ENCODE results near the gene ZNF70.

The ZNF70 gene

GRCh38 chr22:23779083-23779482, 28.2 kb upstream of the ZNF70 start:
- no peak for DNase-seq (ENCODE audit: low spot score)

GRCh38 chr22:23778577-23778900, 27.6 kb upstream of the ZNF70 start:
- no peak for DNase-seq (ENCODE audit: low spot score)

- no peak for DNase-seq (ENCODE audit: low spot score)
Measured at GRCh38 chr22:23777776-23778576, 27.1 kb upstream of the ZNF70 start.

DNA sequence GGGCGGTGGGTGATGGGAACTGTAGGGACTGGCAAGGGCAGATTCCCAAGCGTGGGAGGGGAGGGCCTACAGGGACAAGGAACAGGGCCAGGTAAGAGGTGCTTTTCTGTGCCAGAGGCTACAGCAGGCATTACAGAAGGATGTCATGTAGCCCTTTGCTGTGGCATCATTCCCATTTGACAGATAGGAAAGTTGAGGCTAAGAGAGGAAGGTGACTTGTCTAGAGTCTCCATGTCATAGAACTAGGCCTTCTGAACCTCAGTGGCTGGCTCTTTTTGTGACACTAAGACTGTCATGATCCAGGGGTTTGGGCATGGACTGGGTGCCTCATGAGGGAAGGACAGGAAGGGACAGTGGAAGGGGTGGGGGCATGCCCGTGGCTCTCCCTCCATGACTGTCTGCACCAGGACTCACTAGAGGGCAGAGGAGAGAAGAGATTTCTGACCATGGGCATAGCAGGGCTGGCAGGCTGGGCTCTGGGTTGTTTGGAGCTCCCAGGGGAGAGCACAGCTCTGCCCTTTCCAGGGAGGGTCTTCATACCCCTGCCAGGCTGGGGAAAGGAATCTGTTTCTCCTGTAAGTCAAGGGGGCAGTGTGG, 25.0 kb upstream of the ZNF70 start:
- no peak for DNase-seq (ENCODE audit: low spot score)

DNA sequence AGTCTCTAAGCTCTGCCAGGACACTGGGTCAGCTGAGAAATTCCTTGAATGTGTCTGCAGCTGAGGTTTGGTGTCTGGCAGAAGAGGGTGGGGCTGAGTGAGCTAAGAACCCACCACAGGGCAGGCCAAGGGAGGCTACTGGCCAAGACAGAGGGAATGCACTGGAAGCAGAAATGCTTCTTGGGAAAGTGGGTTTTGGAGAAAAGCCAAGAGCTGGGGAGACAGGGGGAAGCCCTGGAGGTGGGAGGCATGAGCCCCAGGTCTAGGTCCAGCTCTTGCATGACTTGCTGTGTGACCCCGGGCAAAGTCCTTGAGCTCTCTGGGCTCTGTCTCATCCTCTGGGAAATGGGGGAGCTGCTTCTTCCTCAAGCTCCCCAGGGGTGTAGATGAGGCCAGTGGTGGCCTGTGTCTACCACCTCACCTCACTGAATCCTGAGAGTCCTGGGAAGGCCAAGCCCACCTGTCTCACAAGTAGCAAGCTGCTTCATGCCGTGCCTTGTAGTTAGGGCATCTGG, 24.1 kb upstream of the ZNF70 start:
- DNase-seq (ENCODE audit: low spot score), result no peak

- DNase-seq (ENCODE audit: low spot score), result no peak
Measured at GRCh38 chr22:23774114-23774921, 23.4 kb upstream of the ZNF70 start.

- no peak for DNase-seq (ENCODE audit: low spot score)
Measured at GRCh38 chr22:23773483-23774113, 22.7 kb upstream of the ZNF70 start.

DNA sequence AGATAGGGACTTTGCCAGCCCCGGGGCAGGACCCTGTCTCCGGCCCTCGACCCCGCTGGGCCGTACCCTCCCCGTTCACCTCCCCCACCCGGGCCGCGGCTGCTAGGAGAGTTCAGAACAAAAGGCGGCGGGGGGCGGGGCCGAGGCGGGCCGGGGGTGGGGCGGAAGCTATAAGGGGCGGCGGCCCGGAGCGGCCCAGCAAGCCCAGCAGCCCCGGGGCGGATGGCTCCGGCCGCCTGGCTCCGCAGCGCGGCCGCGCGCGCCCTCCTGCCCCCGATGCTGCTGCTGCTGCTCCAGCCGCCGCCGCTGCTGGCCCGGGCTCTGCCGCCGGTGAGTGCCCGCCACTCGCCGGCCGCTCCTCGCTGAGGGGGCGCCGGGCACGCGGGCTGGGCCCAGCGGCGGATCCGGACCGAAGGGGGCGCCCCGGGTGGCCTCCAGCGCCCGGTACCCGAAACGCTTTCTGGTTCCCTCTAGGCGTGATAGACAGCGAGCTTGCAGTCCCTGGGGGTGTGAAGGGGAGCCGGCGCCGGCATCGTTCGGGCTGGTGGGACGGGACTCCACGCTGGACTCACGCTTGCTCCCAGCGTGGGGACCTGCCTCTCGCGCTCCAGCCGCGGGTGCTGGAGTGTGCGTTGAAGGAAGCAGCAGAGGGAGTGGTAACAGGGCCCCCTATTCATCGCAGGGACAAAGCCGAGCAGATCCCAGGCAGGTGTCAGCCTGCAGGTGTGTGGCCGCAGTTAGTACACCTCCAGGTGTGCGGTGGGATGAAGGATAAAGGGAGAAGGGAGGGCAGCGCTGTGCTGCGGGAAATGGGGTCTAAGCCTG, 21.9 kb upstream of the ZNF70 start, which contains the start of gene MMP11:
Gene MMP11 (plus strand): TSS at position 201 of the 825 bp plus-strand sequence. CDS start 22 bp downstream, at position 223.
- DNase-seq (ENCODE audit: low spot score), result no peak

- DNase-seq (ENCODE audit: low spot score), result no peak
Measured at GRCh38 chr22:23772315-23772648, 21.4 kb upstream of the ZNF70 start.

DNA sequence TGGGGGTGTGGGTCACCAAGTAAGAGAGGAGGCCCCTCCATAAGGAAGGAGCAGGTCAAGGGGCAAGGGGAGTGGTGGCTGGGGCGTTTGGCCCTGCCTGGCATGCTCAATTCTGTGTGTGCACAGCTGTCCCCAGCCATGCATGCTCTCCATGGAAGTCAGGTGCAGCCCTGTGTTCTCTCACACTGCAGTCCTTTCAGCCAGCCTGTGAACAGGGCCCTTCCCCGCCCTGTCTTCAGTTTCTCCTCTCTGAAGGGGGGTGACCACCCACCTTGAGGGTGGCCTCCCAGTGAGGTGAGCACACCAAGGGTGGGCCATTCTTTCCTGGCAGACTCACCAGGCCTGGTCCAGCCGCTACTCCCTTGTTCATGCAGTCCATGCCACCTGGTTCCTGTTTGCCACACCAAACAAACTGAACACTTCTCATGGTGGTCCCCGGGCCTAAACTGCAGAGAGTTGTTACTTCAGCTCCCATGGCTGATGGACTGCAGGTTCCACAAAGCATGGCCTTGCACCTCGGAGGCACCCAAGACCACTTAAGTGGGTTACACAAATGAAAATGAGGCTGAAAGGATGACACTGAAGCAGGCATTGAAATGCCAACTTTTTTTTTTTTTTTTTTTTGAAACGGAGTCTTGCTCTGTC, 18.5 kb upstream of the ZNF70 start:
- DNase-seq (ENCODE audit: low spot score), result no peak

DNA sequence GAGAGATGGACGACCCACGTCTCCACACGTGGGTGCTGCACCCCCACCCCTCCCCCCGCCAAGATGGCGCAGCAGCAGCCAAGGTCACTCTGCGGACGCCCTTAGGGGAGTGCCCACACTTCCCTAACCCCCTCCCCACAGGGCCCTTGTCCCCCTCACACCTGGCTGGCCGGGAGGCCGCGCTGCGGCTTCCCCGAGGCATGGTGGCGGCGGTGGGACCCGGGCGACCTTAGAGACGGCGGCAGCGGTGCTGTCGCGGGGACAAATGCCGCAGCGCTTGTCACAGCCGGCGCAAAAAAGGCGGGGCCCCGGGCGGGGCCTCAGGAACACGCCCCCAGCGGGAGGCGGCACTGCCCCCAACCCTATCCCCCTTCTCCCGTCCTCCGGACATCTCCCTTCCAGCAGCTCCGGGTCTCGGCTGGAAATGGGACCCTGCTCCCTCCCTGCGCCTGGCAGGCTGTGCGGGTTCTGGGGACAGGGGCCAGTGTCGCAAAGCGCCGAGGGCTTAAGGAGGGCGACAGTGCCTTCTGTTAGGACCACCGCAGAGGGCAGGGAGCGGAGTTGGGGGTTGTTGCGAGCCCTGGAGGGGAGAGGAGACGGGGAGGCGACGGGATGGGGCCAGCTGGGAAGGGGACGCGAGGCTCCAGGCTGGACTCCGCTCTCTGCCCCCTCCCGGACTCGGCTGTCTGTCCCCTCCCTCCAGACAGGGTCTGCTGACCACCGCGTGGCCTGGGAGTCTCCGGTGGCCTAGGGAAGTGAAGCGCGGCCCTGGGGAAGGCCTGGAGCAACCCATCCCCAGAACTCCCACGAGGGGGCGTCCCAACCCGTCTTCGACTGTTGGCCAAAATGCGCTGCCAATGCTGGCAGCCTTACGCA, 17.0 kb upstream of the ZNF70 start, which contains the start of gene CHCHD10:
Gene CHCHD10 (minus strand): TSS at position 300 of the 876 bp plus-strand sequence. CDS start 98 bp downstream, at position 202.
- DNase-seq (ENCODE audit: low spot score), result peak; percentile 84

GRCh38 chr22:23767303-23767672, 16.4 kb upstream of the ZNF70 start:
- no peak for DNase-seq (ENCODE audit: low spot score)

DNA sequence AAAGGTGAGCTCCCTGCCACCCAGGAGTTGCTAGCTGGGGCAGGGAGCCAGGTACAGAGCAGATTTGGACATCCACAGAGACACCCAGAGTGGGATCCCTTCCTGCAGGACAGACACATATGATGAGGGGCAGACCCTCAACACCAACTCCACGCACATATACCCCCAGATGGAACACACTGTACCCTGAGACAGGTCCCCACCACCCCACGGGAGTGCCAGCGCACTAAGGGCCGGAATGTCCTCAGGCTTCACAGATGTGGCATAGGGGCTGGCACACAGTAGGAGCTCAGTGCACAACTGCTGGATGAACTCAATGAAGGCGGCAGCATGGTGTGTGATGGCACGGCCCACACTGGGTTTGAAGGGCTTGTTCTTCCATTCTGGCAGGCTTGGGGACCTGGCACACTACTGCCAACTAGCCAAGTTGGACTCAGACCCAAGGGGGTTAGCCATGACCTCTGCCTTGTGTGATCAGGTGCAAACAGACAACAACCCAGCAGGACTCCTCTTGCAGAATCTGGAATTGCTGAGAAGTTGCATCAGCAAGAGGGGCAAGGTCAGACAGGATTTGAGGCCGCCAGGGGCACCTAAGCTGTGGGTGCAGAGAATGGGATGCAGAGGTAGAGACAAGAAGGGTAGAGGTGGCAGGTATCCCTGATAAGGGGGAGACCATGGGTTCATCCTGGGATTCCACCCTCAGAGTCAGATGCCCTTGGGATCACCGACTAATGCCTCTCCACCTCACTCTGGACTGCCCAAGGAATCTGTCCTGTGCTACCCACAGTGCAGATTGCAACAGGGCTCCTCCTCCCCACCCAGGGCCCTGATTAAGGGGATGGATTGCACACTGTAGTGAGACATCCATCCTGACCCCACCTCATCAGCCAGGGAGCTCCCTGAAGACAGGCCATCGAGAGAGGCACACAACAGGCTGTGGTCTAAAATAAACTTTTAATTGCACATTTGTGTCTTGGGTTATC, 14.3 kb upstream of the ZNF70 start:
- no peak for DNase-seq (ENCODE audit: low spot score)

DNA sequence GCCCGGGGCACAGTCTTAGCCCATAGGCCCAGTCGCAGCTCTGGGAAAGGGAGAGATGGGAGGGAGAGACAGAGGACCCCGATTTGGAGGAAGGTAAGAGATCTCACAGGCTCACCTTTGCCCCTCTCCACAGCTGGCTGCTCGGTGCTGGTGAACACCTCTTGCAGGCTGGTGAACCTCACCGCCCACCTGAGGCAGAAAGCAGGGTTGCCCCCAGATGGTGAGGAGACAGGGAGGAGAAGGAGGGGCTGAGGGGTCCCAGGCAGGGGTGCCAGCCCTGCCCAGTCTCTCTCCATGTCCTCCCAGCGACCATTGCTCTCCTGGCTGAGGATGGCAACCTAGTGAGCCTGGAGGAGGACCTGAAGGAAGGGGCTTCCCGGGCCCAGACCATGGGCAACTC, 13.0 kb upstream of the ZNF70 start:
- DNase-seq (ENCODE audit: low spot score), result no peak

DNA sequence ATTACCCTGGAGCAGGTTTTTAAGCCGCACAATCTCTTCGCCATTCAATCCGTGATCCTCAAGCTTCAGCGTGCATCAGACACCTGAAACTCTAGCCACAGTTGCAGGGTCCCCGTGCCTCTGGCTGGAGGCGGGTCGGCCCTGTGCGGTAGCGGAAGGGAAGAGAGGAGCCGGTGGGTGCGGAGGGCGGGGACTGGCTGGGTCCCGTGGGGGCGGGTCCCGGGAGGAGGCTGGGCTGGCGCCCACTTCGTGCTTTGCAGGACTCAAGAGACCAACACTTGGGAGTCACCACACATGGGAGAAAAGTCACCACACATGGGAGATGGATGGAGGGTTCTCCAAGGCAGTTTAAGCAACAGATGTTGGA, 12.7 kb upstream of the ZNF70 start:
- DNase-seq (ENCODE audit: low spot score), result no peak

GRCh38 chr22:23762842-23763578, 12.1 kb upstream of the ZNF70 start, which contains the start of gene C22orf15:
Gene C22orf15, plus strand, starts transcription at chr22:23762990. Its CDS starts 317 bp downstream, at chr22:23763307.
- DNase-seq (ENCODE audit: low spot score), result no peak

DNA sequence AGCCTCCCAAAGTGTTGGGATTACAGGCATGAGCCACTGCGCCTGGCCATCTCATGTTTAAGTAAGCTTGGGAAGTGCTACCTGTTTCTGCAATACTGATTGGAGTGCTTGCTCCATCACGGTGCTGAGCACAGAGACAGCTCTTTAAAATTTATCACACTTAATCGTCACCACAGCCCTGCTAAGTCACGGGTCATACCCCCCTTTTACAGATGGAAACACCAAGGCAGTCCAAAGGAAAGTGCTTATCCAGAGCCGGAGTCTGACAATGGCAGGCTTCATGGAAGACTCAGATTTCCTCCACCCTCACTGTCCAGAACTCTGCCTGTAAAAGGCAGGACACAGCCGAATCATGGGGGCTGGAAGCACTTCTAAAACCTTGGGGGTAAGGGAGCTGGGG, 9.1 kb upstream of the ZNF70 start:
- no peak for DNase-seq (ENCODE audit: low spot score)

DNA sequence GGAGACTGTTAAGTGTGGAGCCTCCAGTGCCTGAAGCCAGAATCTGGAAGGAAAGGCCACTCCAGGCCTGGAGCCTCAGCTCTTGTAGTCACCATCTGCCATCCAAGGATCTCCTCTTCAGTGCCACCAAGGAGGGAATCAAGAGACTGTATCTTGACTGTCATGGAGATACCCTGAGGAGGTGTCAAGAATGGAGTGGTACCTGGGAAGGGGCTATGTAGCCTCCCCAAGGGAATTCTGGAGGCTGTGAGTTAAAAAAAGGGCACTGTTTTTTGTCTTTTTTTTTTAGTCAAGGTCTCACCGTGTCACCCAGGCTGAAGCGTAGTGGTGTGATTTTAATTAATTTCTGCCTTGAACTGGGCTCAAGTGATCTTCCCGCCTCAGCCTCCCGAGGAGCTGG, 8.7 kb upstream of the ZNF70 start:
- DNase-seq (ENCODE audit: low spot score), result no peak

All from pons (tissue), 1 donor.